ENCODE measurements around the gene ERV3-1. TPM values are rescaled to one million over a fixed set of nuclear protein-coding genes. Genes with fewer than 3 reads are reported as not detected.
"Not testable (repeated sequence)": the region's sequence is repeated elsewhere in the genome, so short reads cannot be mapped to it uniquely, and the experiment has no call there.

ERV3-1 gene
- total RNA-seq, 1 experiment from 2014 or later, result 10.2 TPM

GRCh38 chr7:64951250-64951848, 55.1 kb downstream of the ERV3-1 start:
- Mint-ChIP-seq H3K4me1 (no peaks in the 10 kb centered on the region), H3K36me3 (peaks cover 4% of the 10 kb centered on the region), H3K9me3 (peaks cover 11% of the 10 kb centered on the region), H3K4me3 (no peak overlapping the region), H3K27me3 (ENCODE audit: low read depth) (peaks cover 19% of the 10 kb centered on the region), H3K27ac (no peak overlapping the region)
- ChIA-PET CTCF (interaction anchor here (0.6 to 3.1 kb wide), 9 partner anchors 9 to 797 kb away, joined by 3 to 18 read pairs (median 3); partner anchors contain the start of gene ERV3-1), POLR2A (no interaction called here)
- ATAC-seq (no peak; the same call in 1 of the 2 replicates), DNase-seq (ENCODE audit: low spot score) (no peak)
- no peak for TF ChIP-seq CBFB (CRISPR knock-in tag; IDR thresholded peaks at IDR 0.05; ENCODE audit: low read depth)
- TF ChIP-seq ETV6 (CRISPR knock-in tag; IDR thresholded peaks at IDR 0.05), result no peak
- no peak for TF ChIP-seq NFE2L1 (CRISPR knock-in tag; IDR thresholded peaks at IDR 0.05)
- TF ChIP-seq CTCF (IDR thresholded peaks at IDR 0.05), result peak; percentile 23; the same call in 1 of the 2 replicates
- no peak for TF ChIP-seq MYBL2 (CRISPR knock-in tag; IDR thresholded peaks at IDR 0.05)
- TF ChIP-seq JAZF1 (CRISPR knock-in tag; IDR thresholded peaks at IDR 0.05), result no peak
- TF ChIP-seq ATF1 (CRISPR knock-in tag; IDR thresholded peaks at IDR 0.05), result no peak

GRCh38 chr7:64950673-64951072, 55.8 kb downstream of the ERV3-1 start:
- CTCF ChIA-PET, result interaction anchor here (0.6 to 3.1 kb wide), 9 partner anchors 10 to 798 kb away, joined by 3 to 18 read pairs (median 3); partner anchors contain the start of gene ERV3-1
- DNase-seq (ENCODE audit: low spot score); POLR2A ChIA-PET; H3K36me3 Mint-ChIP-seq; ATAC-seq; H3K27ac Mint-ChIP-seq; H3K9me3 Mint-ChIP-seq; H3K4me1 Mint-ChIP-seq; H3K4me3 Mint-ChIP-seq: not testable (repeated sequence)
- H3K27me3 Mint-ChIP-seq (ENCODE audit: low read depth), result peaks cover 19% of the 10 kb centered on the region

- ATAC-seq; H3K36me3 Mint-ChIP-seq; H3K4me1 Mint-ChIP-seq; H3K27ac Mint-ChIP-seq; H3K4me3 Mint-ChIP-seq; CTCF ChIA-PET; POLR2A ChIA-PET; DNase-seq (ENCODE audit: low spot score); H3K9me3 Mint-ChIP-seq: not testable (repeated sequence)
- peaks cover 19% of the 10 kb centered on the region for H3K27me3 Mint-ChIP-seq (ENCODE audit: low read depth)
These were observed 57.7 kb downstream of the ERV3-1 start for GRCh38 chr7:64948774-64949173.

- DNase-seq (ENCODE audit: low spot score) (peak; percentile 31), ATAC-seq (peak; percentile 56)
- Mint-ChIP-seq H3K36me3 (0 out of 2 replicates have a peak, but pooled peaks cover 2% of the 10 kb centered on the region), H3K27ac (no peak overlapping the region), H3K9me3 (peaks cover 8% of the 10 kb centered on the region), H3K4me1 (no peaks in the 10 kb centered on the region), H3K27me3 (ENCODE audit: low read depth) (peaks cover 19% of the 10 kb centered on the region), H3K4me3 (peak overlapping the region; percentile 68)
- ChIA-PET CTCF (interaction anchor here (0.9 to 3.7 kb wide), 4 partner anchors 54 to 530 kb away, joined by 3 to 20 read pairs (median 5); partner anchors contain the start of gene ERV3-1), POLR2A (interaction anchor here (1.0 kb wide), 1 partner anchor 59 kb away, joined by 4 read pairs; the partner anchor contains the start of gene ERV3-1)
- TF ChIP-seq NFE2L1 (CRISPR knock-in tag; IDR thresholded peaks at IDR 0.05) (no peak), NR1H2 (CRISPR knock-in tag; IDR thresholded peaks at IDR 0.05) (no peak), MLX (CRISPR knock-in tag; IDR thresholded peaks at IDR 0.05) (no peak), ZNF219 (CRISPR knock-in tag; IDR thresholded peaks at IDR 0.05; ENCODE audit: borderline replicate concordance) (no peak), CDX4 (CRISPR knock-in tag; IDR thresholded peaks at IDR 0.05; ENCODE audit: borderline replicate concordance) (no peak), JAZF1 (CRISPR knock-in tag; IDR thresholded peaks at IDR 0.05) (no peak), ELF4 (CRISPR knock-in tag; IDR thresholded peaks at IDR 0.05; ENCODE audit: low read depth) (no peak), ZNF263 (CRISPR knock-in tag; IDR thresholded peaks at IDR 0.05; ENCODE audit: low read depth) (no peak), E2F5 (CRISPR knock-in tag; IDR thresholded peaks at IDR 0.05) (no peak), ZNF425 (CRISPR knock-in tag; conservative IDR thresholded peaks at IDR 0.05) (no peak), ZNF281 (CRISPR knock-in tag; IDR thresholded peaks at IDR 0.05) (0 out of 2 replicates have a peak, but pooled peaks have one; percentile 45)
These were observed 59.1 kb downstream of the ERV3-1 start for GRCh38 chr7:64947252-64948000.
